GM23248 (cell line): ENCODE data around the gene LTF. TPM values are rescaled to one million over a fixed set of nuclear protein-coding genes. Genes with fewer than 3 reads are reported as not detected.
A peak's percentile ranks its signal among the peaks of the same experiment; 100 is the strongest.

ENCODE experiments used
- DNase-seq: peaks from one replicate; pipeline ENCODE4 v3.0.0-alpha.2; 2015
- H2AFZ ChIP-seq: fragments of 200-600 bp; sonication (generic); 2 replicates; pipeline ENCODE4 v1.6.1; 2016; ENCODE audit warnings: antibody characterized with exemption
- H3F3A ChIP-seq: fragments of 200-600 bp; sonication (generic); 2 replicates; pipeline ENCODE4 v1.6.1; 2016; ENCODE audit warnings: mild to moderate bottlenecking, antibody characterized with exemption, mixed run types; ENCODE audit not compliant: insufficient read depth
- H3K27ac ChIP-seq: fragments of 200-600 bp; sonication (generic); 2 replicates; pipeline ENCODE4 v1.5.1; 2016; ENCODE audit warnings: mild to moderate bottlenecking
- H3K27me3 ChIP-seq: fragments of 200-600 bp; sonication (generic); replicated peaks from 2 replicates; pipeline ENCODE4 v1.6.1; 2016; ENCODE audit warnings: mild to moderate bottlenecking; ENCODE audit not compliant: insufficient read depth
- H3K36me3 ChIP-seq: fragments of 200-600 bp; sonication (generic); 2 replicates; pipeline ENCODE4 v1.6.1; 2016; ENCODE audit warnings: low read depth, mild to moderate bottlenecking
- H3K4me1 ChIP-seq: fragments of 200-600 bp; sonication (generic); 2 replicates; pipeline ENCODE4 v1.6.1; 2016; ENCODE audit warnings: mild to moderate bottlenecking; ENCODE audit not compliant: insufficient read depth
- H3K4me2 ChIP-seq: fragments of 200-600 bp; sonication (generic); one replicate; pipeline ENCODE4 v1.6.1; 2016; ENCODE audit warnings: mild to moderate bottlenecking; ENCODE audit not compliant: unreplicated experiment
- H3K4me3 ChIP-seq: fragments of 200-600 bp; sonication (generic); 2 replicates; pipeline ENCODE4 v1.5.1; 2016; ENCODE audit warnings: mild to moderate bottlenecking
- H3K79me2 ChIP-seq: fragments of 200-600 bp; sonication (generic); 2 replicates; pipeline ENCODE4 v1.6.1; 2016; ENCODE audit warnings: mild to moderate bottlenecking; ENCODE audit not compliant: insufficient read depth
- H3K9ac ChIP-seq: fragments of 200-600 bp; sonication (generic); 2 replicates; pipeline ENCODE4 v1.6.1; 2016; ENCODE audit warnings: mild to moderate bottlenecking
- H3K9me2 ChIP-seq: fragments of 200-600 bp; sonication (generic); 2 replicates; pipeline ENCODE4 v1.6.1; 2016; ENCODE audit warnings: mixed run types, mild to moderate bottlenecking, moderate library complexity; ENCODE audit not compliant: insufficient read depth
- H3K9me3 ChIP-seq: fragments of 200-600 bp; sonication (generic); one replicate; pipeline ENCODE4 v1.6.1; 2017; ENCODE audit warnings: low read depth
- H4K20me1 ChIP-seq: fragments of 200-600 bp; sonication (generic); 2 replicates; pipeline ENCODE4 v1.6.0; 2016; ENCODE audit not compliant: insufficient read depth
- EZH2 ChIP-seq: fragments of 200-600 bp; sonication (generic); IDR thresholded peaks from 2 replicates; pipeline ENCODE4 v1.6.1; 2018; ENCODE audit warnings: antibody characterized with exemption, mild to moderate bottlenecking; ENCODE audit not compliant: insufficient read depth, poor library complexity, severe bottlenecking
- EZH2phosphoT487 ChIP-seq: fragments of 200-600 bp; sonication (generic); IDR thresholded peaks from 2 replicates; pipeline ENCODE4 v1.6.1; 2018; ENCODE audit warnings: antibody characterized with exemption, moderate library complexity, mild to moderate bottlenecking, low read depth; ENCODE audit not compliant: insufficient read depth
- WGBS, 2 experiments: methylation state at CpG; one replicate each; pipeline ENCODE4 v1.1.6; 2015 to 2017; ENCODE audit warnings: low lambda C conversion rate in 2 of 2, low coverage in 1 of 2; ENCODE audit errors: missing lambda C conversion rate in 2 of 2; 5-methylcytosine and 5-hydroxymethylcytosine counted together
- in situ Hi-C: fragments of 300-500 bp; cut with MboI; formaldehyde crosslinking; loops from 2 replicates; pipeline ENCODE4 v1.15.0; 2020
- polyA plus RNA-seq: library from polyadenylated mRNA; unstranded; fragments of >200 nt; fragmentation: Nextera tagmentation; extraction: Ambion mirVana; gene quantifications from 2 replicates; pipeline ENCODE4 v1.2.1, GENCODE V29; 2016
- total RNA-seq: library from RNA; depleted of rRNA; stranded (reverse); fragments of >200 nt; shearing (Covaris generic); gene quantifications from 2 replicates; pipeline ENCODE4 v1.2.3, GENCODE V29; 2014

The LTF gene
- total and polyA plus RNA-seq, 2 experiments from 2014 or later, result not detected

GRCh38 chr3:46449755-46450552 is 14.8 kb downstream of the LTF start:
- Histone ChIP-seq H3F3A (no peaks in the 10 kb centered on the region), H2AFZ (no peak overlapping the region), H3K4me3 (no peak overlapping the region), H3K9ac (no peak overlapping the region), H3K9me2 (no peaks in the 10 kb centered on the region), H3K79me2 (no peaks in the 10 kb centered on the region), H3K4me2 (no peak overlapping the region), H3K9me3 (no peaks in the 10 kb centered on the region), H3K36me3 (no peaks in the 10 kb centered on the region), H3K27me3 (peaks cover 46% of the 10 kb centered on the region), H3K4me1 (no peaks in the 10 kb centered on the region), H4K20me1 (no peaks in the 10 kb centered on the region; the same call in 1 of the 2 replicates), H3K27ac (no peak overlapping the region)
- DNase-seq, result peak; percentile 45
- WGBS, 2 experiments, result 45 to 48% methylated on average over 14 of the region's 14 CpGs
- in situ Hi-C loops, result no loop called here
- no peak for TF ChIP-seq EZH2
- TF ChIP-seq EZH2phosphoT487, result no peak

- Histone ChIP-seq H3K4me2 (no peak overlapping the region), H3K27ac (no peak overlapping the region), H3K79me2 (no peaks in the 10 kb centered on the region), H3F3A (no peaks in the 10 kb centered on the region), H3K36me3 (no peaks in the 10 kb centered on the region), H4K20me1 (no peaks in the 10 kb centered on the region; the same call in 1 of the 2 replicates), H3K9ac (no peak overlapping the region), H3K9me3 (no peaks in the 10 kb centered on the region), H3K27me3 (peaks cover 39% of the 10 kb centered on the region), H3K4me3 (no peak overlapping the region), H3K4me1 (no peaks in the 10 kb centered on the region), H2AFZ (no peak overlapping the region), H3K9me2 (no peaks in the 10 kb centered on the region)
- DNase-seq, result no peak
- TF ChIP-seq EZH2phosphoT487 (no peak), EZH2 (no peak)
- 75 to 83% methylated on average over 17 of the region's 17 CpGs for WGBS, 2 experiments
- in situ Hi-C loops, result no loop called here
Observed at GRCh38 chr3:46448721-46449120, 16.0 kb downstream of the LTF start.

GRCh38 chr3:46447228-46447985 is 17.3 kb downstream of the LTF start:
- 34 to 36% methylated on average over 5 of the region's 5 CpGs for WGBS, 2 experiments
- Histone ChIP-seq H3K27ac (no peak overlapping the region), H3K4me2 (no peak overlapping the region), H3K36me3 (no peaks in the 10 kb centered on the region), H3K4me1 (no peaks in the 10 kb centered on the region), H3K9ac (no peak overlapping the region), H3K27me3 (peaks cover 28% of the 10 kb centered on the region), H3K9me3 (no peaks in the 10 kb centered on the region), H3F3A (no peaks in the 10 kb centered on the region), H2AFZ (no peak overlapping the region), H3K4me3 (no peak overlapping the region), H4K20me1 (no peaks in the 10 kb centered on the region; the same call in 1 of the 2 replicates), H3K79me2 (no peaks in the 10 kb centered on the region), H3K9me2 (no peaks in the 10 kb centered on the region)
- in situ Hi-C loops, result no loop called here
- DNase-seq, result no peak
- no peak for TF ChIP-seq EZH2phosphoT487
- TF ChIP-seq EZH2, result no peak

GRCh38 chr3:46442576-46443530 is 21.9 kb downstream of the LTF start:
- H3K4me2 ChIP-seq, result no peak overlapping the region
- no peak overlapping the region for H3K4me3 ChIP-seq
- TF ChIP-seq EZH2 (no peak), EZH2phosphoT487 (no peak)
- H3K79me2 ChIP-seq, result no peaks in the 10 kb centered on the region
- no peaks in the 10 kb centered on the region; the same call in 1 of the 2 replicates for H4K20me1 ChIP-seq
- DNase-seq, result peak; percentile 58
- no peaks in the 10 kb centered on the region for H3K4me1 ChIP-seq
- peaks cover 23% of the 10 kb centered on the region for H3K27me3 ChIP-seq
- in situ Hi-C loops, result no loop called here
- H2AFZ ChIP-seq, result no peak overlapping the region
- H3K36me3 ChIP-seq, result no peaks in the 10 kb centered on the region
- H3K9me3 ChIP-seq, result no peaks in the 10 kb centered on the region
- no peaks in the 10 kb centered on the region for H3K9me2 ChIP-seq
- no peak overlapping the region for H3K9ac ChIP-seq
- no peak overlapping the region for H3K27ac ChIP-seq
- WGBS, 2 experiments, result 55 to 59% methylated on average over 16 of the region's 16 CpGs
- no peaks in the 10 kb centered on the region for H3F3A ChIP-seq
